HG02763 (cell line): ENCODE data around the gene PRKACA.
"Not testable (repeated sequence)": the region's sequence is repeated elsewhere in the genome, so short reads cannot be mapped to it uniquely, and the experiment has no call there.

Source experiments
- ATAC-seq: cut with Tn5 transposase; IDR thresholded peaks from one replicate; pipeline ENCODE4 v1.9.1; 2021; ENCODE audit warnings: mild to moderate bottlenecking, moderate library complexity; ENCODE audit not compliant: unreplicated experiment

PRKACA gene

GRCh38 chr19:14148751-14149410, 31.3 kb upstream of the PRKACA start:
- ATAC-seq = no peak

- ATAC-seq = no peak
Measured at GRCh38 chr19:14147797-14148605, 30.4 kb upstream of the PRKACA start.

- ATAC-seq = no peak
Measured at GRCh38 chr19:14146789-14147216, 29.2 kb upstream of the PRKACA start.

GRCh38 chr19:14146169-14146568, 28.6 kb upstream of the PRKACA start:
- not testable (repeated sequence) for ATAC-seq

GRCh38 chr19:14145381-14145780, 27.8 kb upstream of the PRKACA start:
- ATAC-seq = no peak

GRCh38 chr19:14142262-14143190, 25.0 kb upstream of the PRKACA start:
- no peak for ATAC-seq

- ATAC-seq = no peak
Measured at GRCh38 chr19:14141041-14141440, 23.5 kb upstream of the PRKACA start.

GRCh38 chr19:14139944-14140343, 22.4 kb upstream of the PRKACA start:
- no peak for ATAC-seq

- no peak for ATAC-seq
Measured at GRCh38 chr19:14138576-14139265, 21.2 kb upstream of the PRKACA start.

- ATAC-seq = peak; percentile 80
Measured at GRCh38 chr19:14136509-14137281, 19.1 kb upstream of the PRKACA start, which contains the start of gene ASF1B. ASF1B (minus strand) TSS chr19:14136589; CDS start chr19:14136456, 133 bp downstream.

- no peak for ATAC-seq
Measured at GRCh38 chr19:14135985-14136508, 18.5 kb upstream of the PRKACA start.

- ATAC-seq = no peak
Measured at GRCh38 chr19:14135355-14135754, 17.8 kb upstream of the PRKACA start.

GRCh38 chr19:14127929-14128509, 10.5 kb upstream of the PRKACA start:
- ATAC-seq = no peak

- no peak for ATAC-seq
Measured at GRCh38 chr19:14127176-14127575, 9.6 kb upstream of the PRKACA start.

GRCh38 chr19:14122924-14123323, 5.4 kb upstream of the PRKACA start:
- no peak for ATAC-seq

GRCh38 chr19:14120497-14120780, 2.9 kb upstream of the PRKACA start:
- ATAC-seq = no peak

GRCh38 chr19:14119644-14120496, 2.3 kb upstream of the PRKACA start:
- no peak for ATAC-seq

GRCh38 chr19:14119146-14119545, 1.6 kb upstream of the PRKACA start:
- ATAC-seq = no peak
